GM19463 (cell line): ENCODE measurements around the gene PSMD5.

ENCODE experiments used
- ATAC-seq: cut with Tn5 transposase; IDR thresholded peaks from one replicate; pipeline ENCODE4 v1.9.1; 2021; ENCODE audit warnings: mild to moderate bottlenecking, moderate library complexity; ENCODE audit not compliant: unreplicated experiment

PSMD5 gene

GRCh38 chr9:120842685-120843485 lies at the start of gene PSMD5:
PSMD5 (minus strand) TSS chr9:120842922; CDS start chr9:120842909, 13 bp downstream.
- peak; percentile 99 for ATAC-seq

- peak; percentile 44 for ATAC-seq
Observed at GRCh38 chr9:120891884-120892747, 49.4 kb upstream of the PSMD5 start.

- ATAC-seq, result no peak
Observed at GRCh38 chr9:120891245-120891883, 48.6 kb upstream of the PSMD5 start.

GRCh38 chr9:120890320-120891244 lies 47.9 kb upstream of the PSMD5 start:
- ATAC-seq, result no peak

GRCh38 chr9:120889606-120890271 lies 47.0 kb upstream of the PSMD5 start:
- ATAC-seq, result no peak

- ATAC-seq, result no peak
Observed at GRCh38 chr9:120888626-120889025, 45.9 kb upstream of the PSMD5 start.

- peak; percentile 57 for ATAC-seq
Observed at GRCh38 chr9:120886490-120886967, 43.8 kb upstream of the PSMD5 start.

GRCh38 chr9:120885958-120886357 lies 43.2 kb upstream of the PSMD5 start:
- peak; percentile 34 for ATAC-seq

- no peak for ATAC-seq
Observed at GRCh38 chr9:120885457-120885856, 42.7 kb upstream of the PSMD5 start.

- no peak for ATAC-seq
Observed at GRCh38 chr9:120883608-120883996, 40.9 kb upstream of the PSMD5 start.

GRCh38 chr9:120882935-120883607 lies 40.3 kb upstream of the PSMD5 start:
- no peak for ATAC-seq

GRCh38 chr9:120879446-120879845 lies 36.7 kb upstream of the PSMD5 start:
- no peak for ATAC-seq

- ATAC-seq, result no peak
Observed at GRCh38 chr9:120878188-120879130, 35.7 kb upstream of the PSMD5 start.

- ATAC-seq, result peak; percentile 36
Observed at GRCh38 chr9:120877276-120878034, 34.7 kb upstream of the PSMD5 start.

- ATAC-seq, result peak; percentile 12
Observed at GRCh38 chr9:120876842-120877240, 34.1 kb upstream of the PSMD5 start, which contains the start of gene PHF19. PHF19 (minus strand) TSS chr9:120877188; CDS start chr9:120874741, 2,447 bp downstream.

- peak; percentile 52 for ATAC-seq
Observed at GRCh38 chr9:120875954-120876841, 33.5 kb upstream of the PSMD5 start.
